Measurements from ENCODE around the gene TIGD4.
A peak's percentile ranks its signal among the peaks of the same experiment; 100 is the strongest.
"Not testable (repeated sequence)": the region's sequence is repeated elsewhere in the genome, so short reads cannot be mapped to it uniquely, and the experiment has no call there.

The TIGD4 gene

GRCh38 chr4:152780267-152780778, 793 bp upstream of the TIGD4 start:
- peak in 1 of 2 donors; percentile 44 for DNase-seq (ENCODE audit: low read depth in 2 of 2)

- peak; percentile 5 to 23 for DNase-seq (ENCODE audit: low read depth in 2 of 2)
Observed at GRCh38 chr4:152778656-152779512, 646 bp downstream of the TIGD4 start.

GRCh38 chr4:152777488-152777887, 2.0 kb downstream of the TIGD4 start:
- DNase-seq (ENCODE audit: low read depth in 2 of 2) = no peak

GRCh38 chr4:152776352-152776751, 3.2 kb downstream of the TIGD4 start:
- no peak for DNase-seq (ENCODE audit: low read depth in 2 of 2)

GRCh38 chr4:152773953-152774352, 5.6 kb downstream of the TIGD4 start:
- DNase-seq (ENCODE audit: low read depth in 2 of 2) = no peak

- DNase-seq (ENCODE audit: low read depth in 2 of 2) = no peak
Observed at GRCh38 chr4:152773339-152773738, 6.2 kb downstream of the TIGD4 start.

GRCh38 chr4:152771741-152772533, 7.6 kb downstream of the TIGD4 start:
- DNase-seq (ENCODE audit: low read depth in 2 of 2) = no peak

GRCh38 chr4:152765069-152765737, 14.3 kb downstream of the TIGD4 start:
- not testable (repeated sequence) for DNase-seq (ENCODE audit: low read depth in 2 of 2)

GRCh38 chr4:152763796-152764195, 15.7 kb downstream of the TIGD4 start:
- DNase-seq (ENCODE audit: low read depth in 2 of 2) = no peak

GRCh38 chr4:152748619-152749018, 30.9 kb downstream of the TIGD4 start:
- DNase-seq (ENCODE audit: low read depth in 2 of 2) = no peak

GRCh38 chr4:152747444-152747843, 32.1 kb downstream of the TIGD4 start:
- no peak for DNase-seq (ENCODE audit: low read depth in 2 of 2)

- no peak for DNase-seq (ENCODE audit: low read depth in 2 of 2)
Observed at GRCh38 chr4:152738827-152739226, 40.7 kb downstream of the TIGD4 start.

- DNase-seq (ENCODE audit: low read depth in 2 of 2) = no peak
Observed at GRCh38 chr4:152735906-152736305, 43.6 kb downstream of the TIGD4 start.

- DNase-seq (ENCODE audit: low read depth in 2 of 2) = no peak
Observed at GRCh38 chr4:152735396-152735859, 44.1 kb downstream of the TIGD4 start.

- DNase-seq (ENCODE audit: low read depth in 2 of 2) = no peak
Observed at GRCh38 chr4:152734699-152735050, 44.9 kb downstream of the TIGD4 start.

- no peak for DNase-seq (ENCODE audit: low read depth in 2 of 2)
Observed at GRCh38 chr4:152734015-152734698, 45.4 kb downstream of the TIGD4 start.

GRCh38 chr4:152731997-152732396, 47.5 kb downstream of the TIGD4 start:
- DNase-seq (ENCODE audit: low read depth in 2 of 2) = no peak

- no peak for DNase-seq (ENCODE audit: low read depth in 2 of 2)
Observed at GRCh38 chr4:152729466-152729865, 50.1 kb downstream of the TIGD4 start.

- DNase-seq (ENCODE audit: low read depth in 2 of 2) = no peak
Observed at GRCh38 chr4:152728343-152728742, 51.2 kb downstream of the TIGD4 start.

- DNase-seq (ENCODE audit: low read depth in 2 of 2) = no peak
Observed at GRCh38 chr4:152727784-152728183, 51.7 kb downstream of the TIGD4 start.

- DNase-seq (ENCODE audit: low read depth in 2 of 2) = no peak
Observed at GRCh38 chr4:152724494-152724893, 55.0 kb downstream of the TIGD4 start.

Data from stimulated activated CD4-positive, alpha-beta T cell treated with anti-CD3 and anti-CD28 coated beads, Interleukin-1b, Interleukin-23, amount 100 ng/mL, for 4 hours (primary cell).